Ovary (tissue), 3 donors: ENCODE measurements around the gene BICC1.

ENCODE experiments used
- EP300 ChIP-seq: sonication (generic); formaldehyde crosslinking; IDR thresholded peaks from one replicate; pipeline ENCODE4 v1.6.1; 2017; ENCODE audit warnings: antibody characterized with exemption
- TF ChIP-seq, protein P1 (sequence below), 3 donors: fragments of 450-650 bp in 2 of 3; fragments of 200-600 bp in 1 of 3; IDR thresholded peaks; one replicate each; pipeline versions ENCODE4 v1.5.1 to v1.8.0; 2016 to 2022; ENCODE audit warnings: antibody characterized with exemption in 3 of 3, mild to moderate bottlenecking in 1 of 3
- donor health status: DM: no; HTN: no; CAD: no.

- TF ChIP-seq, protein P1, sequence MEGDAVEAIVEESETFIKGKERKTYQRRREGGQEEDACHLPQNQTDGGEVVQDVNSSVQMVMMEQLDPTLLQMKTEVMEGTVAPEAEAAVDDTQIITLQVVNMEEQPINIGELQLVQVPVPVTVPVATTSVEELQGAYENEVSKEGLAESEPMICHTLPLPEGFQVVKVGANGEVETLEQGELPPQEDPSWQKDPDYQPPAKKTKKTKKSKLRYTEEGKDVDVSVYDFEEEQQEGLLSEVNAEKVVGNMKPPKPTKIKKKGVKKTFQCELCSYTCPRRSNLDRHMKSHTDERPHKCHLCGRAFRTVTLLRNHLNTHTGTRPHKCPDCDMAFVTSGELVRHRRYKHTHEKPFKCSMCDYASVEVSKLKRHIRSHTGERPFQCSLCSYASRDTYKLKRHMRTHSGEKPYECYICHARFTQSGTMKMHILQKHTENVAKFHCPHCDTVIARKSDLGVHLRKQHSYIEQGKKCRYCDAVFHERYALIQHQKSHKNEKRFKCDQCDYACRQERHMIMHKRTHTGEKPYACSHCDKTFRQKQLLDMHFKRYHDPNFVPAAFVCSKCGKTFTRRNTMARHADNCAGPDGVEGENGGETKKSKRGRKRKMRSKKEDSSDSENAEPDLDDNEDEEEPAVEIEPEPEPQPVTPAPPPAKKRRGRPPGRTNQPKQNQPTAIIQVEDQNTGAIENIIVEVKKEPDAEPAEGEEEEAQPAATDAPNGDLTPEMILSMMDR (IDR thresholded peaks at IDR 0.05): no peak
- TF ChIP-seq EP300: no peak
Observed at GRCh38 chr10:58714409-58714808, 201.7 kb downstream of the BICC1 start.
